HG03342 (cell line): ENCODE results near the gene PI4K2B.
"Not testable (repeated sequence)": the region's sequence is repeated elsewhere in the genome, so short reads cannot be mapped to it uniquely, and the experiment has no call there.

Source experiments
- ATAC-seq: cut with Tn5 transposase; IDR thresholded peaks from one replicate; pipeline ENCODE4 v1.9.1; 2021; ENCODE audit warnings: mild to moderate bottlenecking, moderate library complexity; ENCODE audit not compliant: unreplicated experiment

PI4K2B gene

DNA sequence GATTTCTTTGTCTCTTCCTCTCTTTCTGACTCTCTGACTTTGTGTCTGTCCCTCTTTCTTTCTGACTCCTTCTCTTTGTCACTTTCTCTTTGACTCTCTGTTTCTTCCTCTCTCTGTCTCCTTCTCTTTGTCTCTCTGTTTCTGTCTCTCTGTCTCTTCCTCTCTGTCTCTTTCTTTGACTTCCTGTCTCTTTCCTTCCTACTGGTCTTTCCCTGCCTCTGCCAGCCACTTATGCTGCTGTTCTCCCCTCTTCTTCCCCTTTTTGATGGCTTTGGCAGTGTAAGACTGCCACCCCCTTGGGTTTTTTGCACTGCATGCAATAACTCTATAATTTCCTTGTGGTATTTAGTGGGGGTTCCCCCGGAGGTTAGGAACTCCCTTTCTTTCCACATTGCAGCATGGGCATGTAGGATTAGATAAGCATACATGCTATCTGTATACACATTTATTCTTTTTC, 6.9 kb downstream of the PI4K2B start:
- peak; percentile 59 for ATAC-seq

DNA sequence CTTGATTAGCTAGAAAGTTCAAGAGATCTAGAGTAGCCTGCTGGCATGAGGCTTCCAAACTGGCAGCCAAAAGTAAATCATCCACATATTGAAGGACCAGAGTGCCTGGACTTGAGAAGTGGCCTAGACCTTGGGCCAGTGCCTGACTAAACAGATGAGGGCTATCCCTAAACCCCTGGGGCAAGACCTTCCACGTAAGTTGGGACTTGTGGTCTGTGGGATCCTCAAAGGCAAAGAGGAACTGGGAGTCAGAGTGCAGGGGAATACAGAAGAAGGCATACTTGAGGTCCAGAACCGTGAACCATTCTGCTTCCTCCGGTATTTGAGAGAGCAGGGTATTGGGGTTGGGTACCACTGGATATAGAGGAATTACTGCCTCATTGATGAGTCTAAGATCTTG, 8.4 kb downstream of the PI4K2B start:
- ATAC-seq = not testable (repeated sequence)

DNA sequence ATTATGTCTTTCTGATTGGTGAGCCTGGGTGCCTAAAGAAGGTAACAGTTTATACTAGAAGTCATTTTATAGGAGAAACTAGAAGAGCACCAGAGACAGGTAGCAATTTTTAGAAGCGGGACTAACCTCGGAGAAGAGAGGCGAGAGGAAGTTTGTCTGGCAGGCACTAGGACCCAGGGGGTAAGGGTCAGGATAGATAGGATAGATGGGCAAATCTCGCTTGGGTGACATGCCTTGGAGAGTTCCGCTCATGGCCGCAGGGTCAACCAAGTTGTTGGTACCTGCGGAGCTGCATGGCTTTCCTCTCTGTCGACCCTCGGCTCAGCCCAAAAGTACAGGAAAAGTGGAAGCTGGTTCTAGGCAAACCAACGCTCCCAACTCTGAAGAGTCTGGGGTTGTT, 11.3 kb downstream of the PI4K2B start:
- ATAC-seq = no peak

DNA sequence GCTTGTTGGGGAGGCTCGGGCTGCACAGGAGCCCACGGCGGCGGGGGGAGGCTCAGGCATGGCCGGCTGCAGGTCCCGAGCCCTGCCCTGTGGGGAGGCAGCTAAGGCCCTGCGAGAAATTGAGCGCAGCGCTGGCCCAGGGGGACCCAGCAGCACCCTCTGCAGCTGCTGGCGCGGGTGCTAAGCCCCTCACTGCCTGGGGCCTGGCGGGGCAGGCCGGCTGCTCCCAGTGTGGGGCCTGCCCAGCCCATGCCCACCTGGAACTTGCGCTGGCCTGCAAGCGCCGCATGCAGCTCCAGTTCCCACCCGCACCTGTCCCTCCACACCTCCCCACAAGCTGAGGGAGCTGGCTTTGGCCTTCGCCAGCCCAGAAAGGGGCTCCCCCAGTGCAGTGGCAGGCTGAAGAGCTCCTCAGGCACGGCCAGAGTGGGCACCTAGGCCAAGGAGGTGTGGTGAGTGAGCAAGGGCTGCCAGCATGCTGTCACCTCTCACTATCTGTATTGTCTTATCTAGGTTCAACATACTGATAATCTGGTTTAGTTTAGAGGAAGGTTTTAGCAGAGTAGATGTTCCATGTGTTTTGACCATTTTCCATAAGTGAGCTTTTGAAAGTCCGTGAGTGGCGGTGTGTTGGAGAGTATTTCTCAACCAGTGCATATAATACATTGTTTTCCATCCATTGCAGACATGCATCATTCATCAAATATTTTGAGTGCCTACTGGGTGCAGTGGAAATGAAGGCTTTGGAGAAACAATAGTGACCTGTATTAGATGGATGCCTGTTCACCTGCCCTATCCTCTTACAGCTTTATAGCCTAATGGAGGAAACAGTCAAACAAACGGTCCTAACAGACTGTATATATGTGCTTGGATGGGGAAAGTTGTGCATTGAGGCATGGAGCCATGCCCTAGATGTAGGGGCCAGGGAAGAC, 13.1 kb downstream of the PI4K2B start:
- no peak for ATAC-seq

DNA sequence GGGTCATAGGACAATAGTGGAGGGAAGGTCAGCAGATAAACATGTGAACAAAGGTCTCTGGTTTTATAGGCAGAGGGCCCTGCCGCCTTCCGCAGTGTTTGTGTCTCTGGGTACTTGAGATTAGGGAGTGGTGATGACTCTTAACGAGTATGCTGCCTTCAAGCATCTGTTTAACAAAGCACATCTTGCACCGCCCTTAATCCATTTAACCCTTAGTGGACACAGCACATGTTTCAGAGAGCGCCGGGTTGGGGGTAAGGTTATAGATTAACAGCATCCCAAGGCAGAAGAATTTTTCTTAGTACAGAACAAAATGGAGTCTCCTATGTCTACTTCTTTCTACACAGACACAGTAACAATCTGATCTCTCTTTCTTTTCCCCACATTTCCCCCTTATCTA, 15.0 kb downstream of the PI4K2B start:
- not testable (repeated sequence) for ATAC-seq

DNA sequence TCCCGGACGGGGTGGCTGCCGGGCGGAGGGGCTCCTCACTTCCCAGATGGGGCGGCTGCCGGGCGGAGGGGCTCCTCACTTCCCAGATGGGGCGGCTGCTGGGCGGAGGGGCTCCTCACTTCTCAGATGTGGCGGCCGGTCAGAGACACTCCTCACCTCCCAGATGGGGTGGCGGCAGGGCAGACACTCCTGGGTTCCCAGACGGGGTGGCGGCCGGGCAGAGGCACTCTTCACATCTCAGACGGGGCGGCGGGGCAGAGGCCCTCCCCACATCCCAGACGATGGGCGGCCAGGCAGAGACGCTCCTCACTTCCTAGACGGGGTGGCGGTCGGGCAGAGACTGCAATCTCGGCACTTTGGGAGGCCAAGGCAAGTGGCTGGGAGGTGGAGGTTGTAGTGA, 15.7 kb downstream of the PI4K2B start:
- not testable (repeated sequence) for ATAC-seq

DNA sequence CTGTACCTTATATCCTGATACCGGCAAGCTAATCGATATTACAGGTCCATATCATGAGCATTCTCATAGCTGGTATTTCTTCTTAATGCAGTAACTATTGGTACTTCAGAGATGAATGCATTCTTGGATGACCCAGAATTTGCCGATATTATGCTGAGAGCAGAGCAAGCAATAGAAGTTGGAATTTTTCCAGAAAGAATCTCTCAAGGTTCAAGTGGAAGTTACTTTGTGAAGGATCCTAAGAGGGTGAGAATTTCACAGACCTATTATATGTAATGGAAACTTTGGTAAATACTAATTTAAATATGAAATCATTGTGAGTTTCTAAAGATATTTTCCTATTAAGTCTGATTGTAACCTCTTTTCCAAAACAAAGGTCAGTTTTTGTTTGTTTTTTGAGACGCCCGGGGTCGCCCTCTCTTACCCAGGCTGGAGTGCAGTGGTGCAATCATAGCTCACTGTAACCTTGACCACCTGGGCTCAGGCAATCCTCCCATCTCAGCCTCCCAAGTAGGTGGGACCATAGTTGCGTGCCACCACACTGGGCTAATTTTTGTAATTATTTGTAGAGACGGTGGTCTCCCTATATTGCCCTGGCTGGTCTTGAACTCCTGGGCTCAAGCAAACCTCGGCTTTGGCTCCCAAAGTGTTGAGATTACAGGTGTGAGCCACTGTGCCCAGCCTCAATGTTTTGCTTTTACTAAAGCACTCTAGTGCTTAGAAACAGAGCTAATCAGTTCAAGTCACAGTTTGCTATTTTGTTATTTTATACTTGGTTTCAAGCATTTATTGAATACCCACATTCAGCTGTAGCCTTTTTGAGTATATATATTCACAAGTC, 18.6 kb downstream of the PI4K2B start:
- no peak for ATAC-seq

DNA sequence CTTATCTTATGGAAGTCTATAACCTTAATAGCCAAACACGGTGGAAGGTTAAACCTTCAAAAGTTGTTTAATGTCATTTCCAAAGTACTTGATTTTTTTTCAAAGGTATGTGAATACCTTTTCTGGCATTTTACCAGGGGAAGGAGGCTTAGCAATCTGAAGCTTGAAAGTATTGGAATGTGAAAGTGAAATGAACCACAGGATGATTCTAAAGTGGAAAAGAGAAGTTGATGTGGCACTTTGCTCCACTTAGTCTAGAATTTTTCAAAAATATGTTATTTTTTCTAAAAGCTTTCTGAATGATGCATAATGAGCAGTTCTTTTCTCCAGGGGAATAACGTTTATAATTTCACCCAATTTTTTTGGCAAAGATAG, 19.2 kb downstream of the PI4K2B start:
- no peak for ATAC-seq

DNA sequence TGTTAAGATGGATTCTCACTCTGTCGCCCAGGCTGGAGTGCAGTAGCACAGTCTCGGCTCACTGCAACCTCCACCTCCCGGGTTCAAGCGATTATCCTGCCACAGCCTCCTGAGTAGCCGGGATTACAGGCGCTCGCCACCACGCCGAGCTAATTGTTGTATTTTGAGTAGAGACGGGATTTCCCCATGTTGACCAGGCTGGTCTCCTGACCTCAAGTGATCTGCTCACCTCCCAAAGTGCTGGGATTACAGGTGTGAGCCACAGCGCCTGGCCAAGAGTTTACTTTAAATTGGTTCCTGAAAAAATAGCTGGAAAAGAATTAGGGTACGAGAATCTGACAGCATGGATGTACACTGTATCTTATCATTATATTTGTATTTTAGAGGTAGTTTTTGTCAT, 20.0 kb downstream of the PI4K2B start:
- ATAC-seq = not testable (repeated sequence)

DNA sequence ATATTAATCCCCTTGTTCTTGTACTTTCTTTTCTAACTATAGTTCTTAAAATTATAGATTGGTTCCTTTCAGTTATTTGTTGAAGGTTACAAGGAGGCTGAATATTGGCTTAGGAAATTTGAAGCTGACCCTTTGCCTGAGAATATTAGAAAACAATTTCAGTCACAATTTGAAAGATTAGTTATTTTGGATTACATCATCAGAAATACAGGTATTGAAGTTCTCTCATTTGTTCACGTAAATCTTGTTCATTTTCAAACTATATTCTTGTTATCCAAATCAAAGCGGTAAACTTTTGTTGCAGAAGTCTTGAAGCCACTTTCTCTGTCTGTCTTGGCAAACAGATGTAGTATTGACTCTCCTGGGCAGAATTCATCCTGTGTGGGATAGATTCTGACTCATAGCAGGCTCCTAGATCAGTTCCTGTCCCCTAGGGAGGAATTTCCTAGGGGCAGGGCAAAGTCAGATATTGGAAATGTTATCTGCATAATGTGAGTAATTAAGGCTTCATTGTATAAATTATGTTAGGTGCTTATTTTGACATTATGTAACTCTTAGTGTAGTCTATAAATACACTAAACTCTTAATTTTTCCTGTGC, 25.2 kb downstream of the PI4K2B start:
- no peak for ATAC-seq

DNA sequence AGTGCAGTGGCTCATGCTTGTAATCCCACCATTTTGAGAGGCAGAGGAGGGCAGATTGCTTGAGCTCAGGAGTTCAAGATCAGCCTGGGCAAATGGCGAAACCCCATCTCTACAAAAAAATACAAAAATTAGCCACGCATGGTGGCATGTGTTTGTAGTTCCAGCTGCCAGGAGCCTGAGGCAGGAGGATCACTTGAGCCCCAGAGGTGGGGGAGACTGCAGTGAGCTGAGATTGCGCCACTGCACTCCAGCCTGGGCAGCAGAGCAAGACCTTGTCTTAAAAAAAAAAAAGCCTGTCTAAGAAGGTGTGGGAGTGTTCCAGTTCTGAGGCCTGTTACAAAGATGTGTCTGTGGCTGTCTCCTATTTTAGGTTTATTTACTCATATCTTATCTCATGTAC, 38.0 kb downstream of the PI4K2B start:
- no peak for ATAC-seq

DNA sequence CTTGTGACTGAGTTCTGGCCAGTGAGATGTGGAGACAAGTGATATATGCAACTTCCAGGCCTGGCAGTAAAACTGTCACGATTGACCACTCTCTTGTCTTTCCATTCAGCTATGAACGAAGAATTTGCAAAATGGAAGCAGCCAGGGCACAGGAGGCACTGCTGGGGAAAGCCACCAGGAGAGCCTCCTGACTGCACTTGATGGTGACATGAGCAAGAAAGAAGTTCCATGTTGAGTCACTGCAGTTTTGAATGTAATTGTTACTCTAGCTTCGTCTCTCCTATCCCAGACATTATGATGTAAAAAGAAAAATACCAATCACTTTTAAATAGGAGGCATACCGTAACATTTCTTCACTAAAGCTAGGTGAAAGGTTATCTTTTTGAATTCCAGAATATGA, 46.4 kb downstream of the PI4K2B start:
- no peak for ATAC-seq

DNA sequence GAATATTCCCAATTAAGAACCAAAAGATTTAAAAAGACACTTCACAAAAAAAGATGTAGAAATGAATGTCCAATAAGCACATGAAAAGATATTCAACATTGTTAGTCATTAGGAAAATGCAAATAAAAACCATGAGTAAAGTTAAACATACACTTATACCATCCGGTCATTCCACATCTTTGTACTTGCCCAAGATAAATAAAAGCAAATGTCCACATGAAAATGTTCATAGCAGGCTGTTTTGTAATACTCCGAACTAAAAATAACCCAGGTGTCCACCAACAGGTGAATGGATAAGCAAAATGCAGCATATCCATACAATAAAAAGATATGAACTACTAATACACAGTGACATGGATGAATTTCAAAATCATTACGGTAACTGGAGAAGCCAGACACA, 50.1 kb downstream of the PI4K2B start:
- no peak for ATAC-seq

DNA sequence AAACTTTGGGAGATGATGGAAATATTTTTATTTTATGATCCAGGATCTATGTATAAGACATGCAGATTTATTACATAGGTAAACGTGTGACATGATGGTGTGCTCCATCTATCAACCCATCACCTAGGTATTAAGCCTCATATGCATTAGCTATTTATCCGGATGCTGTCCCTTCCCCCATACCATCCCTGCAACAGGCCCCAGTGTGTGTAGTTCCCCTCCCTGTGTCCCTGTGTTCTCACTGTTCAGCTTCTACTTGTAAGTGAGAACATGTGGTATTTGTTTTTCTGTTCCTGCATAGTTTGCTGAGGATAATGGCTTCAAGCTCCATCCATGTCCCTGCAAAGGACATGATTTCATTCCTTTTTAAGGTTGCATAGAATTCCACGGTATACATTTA, 50.6 kb downstream of the PI4K2B start:
- ATAC-seq = no peak

DNA sequence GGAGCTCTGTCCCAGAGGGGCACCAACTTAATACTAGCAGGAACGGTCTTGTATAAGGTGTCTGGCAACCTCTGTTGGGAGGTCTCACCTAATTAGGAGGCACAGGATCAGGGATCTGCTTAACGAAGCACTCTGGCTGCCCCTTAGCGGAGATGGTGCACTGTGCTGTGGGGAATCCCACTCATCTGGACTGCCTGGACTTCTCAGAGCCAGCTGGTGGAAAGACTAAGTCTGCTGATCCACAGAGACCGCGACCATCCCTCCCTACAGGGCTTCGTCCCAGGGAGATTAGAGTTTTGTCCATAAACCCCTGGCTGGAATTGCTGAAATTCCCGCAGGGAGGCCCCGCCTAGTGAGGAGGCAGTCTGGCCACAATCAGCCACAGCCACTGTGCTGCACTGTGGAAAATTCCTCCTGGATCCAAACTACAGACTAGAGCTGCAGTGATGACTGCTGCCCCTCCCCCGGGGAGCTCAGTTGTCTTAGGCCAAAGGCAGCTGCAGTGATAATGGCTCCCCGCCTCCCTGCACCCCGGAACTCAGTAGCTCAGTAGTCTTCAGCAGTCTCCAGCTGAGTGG, 56.7 kb downstream of the PI4K2B start:
- ATAC-seq = no peak

DNA sequence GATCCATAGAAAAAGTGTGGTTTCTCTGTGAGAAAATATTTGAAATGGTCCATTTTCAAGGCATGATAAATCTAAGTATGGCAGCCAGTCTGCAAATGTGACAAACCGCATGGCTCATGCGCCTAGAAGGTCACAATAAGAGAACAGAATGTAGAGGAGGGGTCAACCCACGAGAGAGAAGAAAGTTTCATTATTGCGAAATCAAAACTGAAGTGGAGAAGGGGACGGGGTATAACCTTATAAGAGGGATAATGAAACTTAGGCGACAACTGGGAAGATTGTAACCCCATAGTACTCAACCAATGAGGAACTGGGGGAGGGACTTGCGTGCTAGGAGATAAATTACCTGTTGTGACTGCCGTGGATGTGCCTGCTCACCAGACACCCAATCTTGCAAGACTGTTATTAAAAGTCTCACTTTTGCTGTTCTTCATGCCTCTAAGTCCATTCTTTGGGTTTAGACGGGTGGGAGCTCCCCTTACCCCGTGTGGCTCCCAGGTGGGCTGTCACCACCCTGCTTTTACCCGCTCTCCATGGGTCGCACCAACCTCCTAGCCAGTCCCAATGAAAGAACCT, 57.4 kb downstream of the PI4K2B start:
- ATAC-seq = no peak

DNA sequence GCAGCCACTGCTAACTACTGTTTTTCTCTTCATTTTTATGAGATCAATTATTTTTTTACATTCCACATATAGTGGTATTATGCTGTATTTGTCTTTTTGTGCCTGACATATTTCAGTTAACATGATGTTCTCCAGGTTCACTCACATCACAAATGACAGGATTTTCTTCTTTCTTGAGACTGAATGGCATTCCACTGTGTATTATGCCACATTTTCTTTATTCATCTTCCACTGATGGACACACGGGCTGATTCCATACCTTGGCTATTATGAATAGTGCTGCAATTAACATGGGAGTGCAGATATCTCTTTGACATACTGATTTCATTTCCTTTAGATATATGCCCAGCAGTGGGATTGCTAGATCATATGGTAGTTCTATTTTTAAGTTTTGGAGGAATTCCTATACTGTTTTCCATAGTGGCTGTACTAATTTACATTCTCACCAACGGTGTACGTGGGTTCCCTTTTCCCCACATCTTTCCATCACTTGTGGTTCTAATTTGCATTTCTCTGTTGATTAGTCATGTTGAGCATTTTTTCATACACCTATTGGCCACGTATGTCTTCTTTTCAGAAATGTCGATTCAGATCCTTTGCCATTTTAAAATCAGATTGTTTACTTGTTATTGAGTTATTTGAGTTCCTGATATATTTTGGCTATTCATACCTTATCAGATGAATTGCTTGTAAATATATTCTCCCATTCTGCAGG, 63.9 kb downstream of the PI4K2B start:
- ATAC-seq = no peak

DNA sequence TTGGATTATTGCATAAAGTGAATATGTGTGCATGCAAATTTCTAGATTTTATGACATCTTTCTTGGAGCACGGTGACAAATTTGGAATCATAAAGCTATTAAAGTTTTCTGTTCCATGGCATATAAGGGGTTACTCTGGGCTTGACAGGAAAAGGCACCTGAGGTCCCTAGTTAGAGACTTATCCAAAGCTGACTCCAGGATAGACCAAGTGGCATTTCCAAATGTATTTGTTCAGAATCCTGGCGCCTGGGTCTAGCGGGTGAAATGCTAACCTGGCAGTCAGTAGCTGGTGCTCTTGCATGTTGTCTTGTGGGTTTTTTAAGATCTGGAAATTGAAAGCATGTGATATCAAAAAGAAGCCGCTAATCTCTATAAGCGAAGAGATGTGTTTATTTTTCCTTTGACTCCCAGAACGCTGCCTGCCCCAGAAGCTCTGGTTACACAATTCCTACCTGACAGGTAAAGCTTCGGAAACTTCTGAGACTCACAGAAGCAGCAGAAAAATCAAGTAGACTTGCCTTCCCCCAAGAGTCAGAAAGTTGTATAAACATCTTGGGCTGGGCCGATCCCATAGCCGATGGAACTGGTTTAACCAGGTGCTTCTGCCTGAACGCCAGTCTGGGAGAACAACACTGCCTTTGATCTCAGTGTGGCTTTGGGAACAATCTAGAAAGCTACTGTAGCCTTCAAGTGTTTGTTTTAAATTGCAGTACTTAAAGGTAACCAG, 65.8 kb downstream of the PI4K2B start:
- no peak for ATAC-seq

DNA sequence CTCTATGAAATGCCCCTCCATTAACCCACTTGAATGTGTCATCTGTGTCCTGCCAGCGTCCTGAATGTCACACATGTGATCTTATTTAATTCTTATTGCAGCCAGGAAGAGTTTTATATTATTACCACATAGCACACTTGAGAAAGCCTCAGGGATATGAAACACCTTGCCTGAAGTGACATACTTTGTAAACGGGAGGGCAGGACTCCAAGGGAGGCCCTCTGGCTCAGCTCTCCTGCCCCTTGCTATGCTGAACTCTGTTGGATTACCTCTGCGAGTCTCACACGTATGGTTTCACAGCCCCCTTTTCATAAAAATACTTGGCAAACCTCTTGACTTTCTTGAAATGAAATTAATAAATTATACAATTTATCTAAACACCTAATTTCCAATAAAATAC, 67.6 kb downstream of the PI4K2B start:
- ATAC-seq = no peak

DNA sequence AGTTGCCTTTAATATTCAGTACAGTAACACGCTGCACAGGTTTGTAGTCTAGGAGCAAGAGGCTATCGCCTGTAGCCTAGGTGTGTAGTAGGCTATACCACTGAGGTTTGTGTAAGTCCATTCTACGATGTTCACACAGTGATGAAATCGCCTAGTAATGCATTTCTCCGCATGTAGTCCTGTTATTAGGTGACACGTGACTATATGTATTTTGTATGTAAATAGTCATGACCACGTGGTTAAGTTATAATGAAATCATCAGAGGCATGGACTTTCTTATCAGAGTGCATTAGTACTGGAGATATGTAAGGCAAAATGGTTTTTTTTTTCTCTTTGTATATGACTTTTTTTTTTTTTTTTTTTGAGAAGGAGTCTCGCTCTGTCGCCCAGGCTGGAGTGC, 68.8 kb downstream of the PI4K2B start:
- ATAC-seq = no peak
